ENCODE measurements around the gene LEMD2. TPM values are rescaled to one million over a fixed set of nuclear protein-coding genes. Genes with fewer than 3 reads are reported as not detected.

Gene LEMD2
- total RNA-seq, 4 donors from 2014 or later: 37.7 to 47.2 (median 42.3) TPM

DNA sequence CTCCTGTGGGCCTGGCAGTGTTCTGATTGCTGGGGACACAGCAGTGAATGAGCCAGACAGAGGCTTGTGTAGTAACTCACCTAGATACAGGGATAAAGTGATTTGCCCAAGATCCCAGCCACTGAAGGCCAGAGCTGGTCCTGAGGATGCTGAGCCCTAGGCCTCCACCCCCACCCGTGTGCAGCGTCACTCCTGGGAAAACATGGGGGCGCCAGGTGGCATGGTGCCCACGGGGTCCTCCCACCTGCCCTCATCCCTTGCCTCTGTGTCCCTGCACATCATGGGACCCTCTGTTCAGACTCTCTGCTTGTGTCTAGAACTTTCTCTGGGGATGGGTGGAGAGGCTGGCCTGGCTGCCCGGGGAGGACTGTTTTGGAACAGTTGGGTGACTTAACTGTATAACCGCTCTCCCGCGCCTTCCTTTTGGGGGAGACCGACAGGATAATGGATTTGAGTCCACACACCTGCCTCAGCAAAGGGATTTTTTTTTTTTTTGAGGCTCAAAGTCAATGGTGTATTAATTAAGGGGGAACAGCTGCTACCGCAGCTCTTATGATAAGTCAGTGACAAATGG is 19.6 kb downstream of the LEMD2 start:
- peak overlapping the region; percentile 0 to 89 (median 76) for H3K27ac ChIP-seq
- H3K9me3 ChIP-seq: no peaks in the 10 kb centered on the region
- TF ChIP-seq, protein P1, sequence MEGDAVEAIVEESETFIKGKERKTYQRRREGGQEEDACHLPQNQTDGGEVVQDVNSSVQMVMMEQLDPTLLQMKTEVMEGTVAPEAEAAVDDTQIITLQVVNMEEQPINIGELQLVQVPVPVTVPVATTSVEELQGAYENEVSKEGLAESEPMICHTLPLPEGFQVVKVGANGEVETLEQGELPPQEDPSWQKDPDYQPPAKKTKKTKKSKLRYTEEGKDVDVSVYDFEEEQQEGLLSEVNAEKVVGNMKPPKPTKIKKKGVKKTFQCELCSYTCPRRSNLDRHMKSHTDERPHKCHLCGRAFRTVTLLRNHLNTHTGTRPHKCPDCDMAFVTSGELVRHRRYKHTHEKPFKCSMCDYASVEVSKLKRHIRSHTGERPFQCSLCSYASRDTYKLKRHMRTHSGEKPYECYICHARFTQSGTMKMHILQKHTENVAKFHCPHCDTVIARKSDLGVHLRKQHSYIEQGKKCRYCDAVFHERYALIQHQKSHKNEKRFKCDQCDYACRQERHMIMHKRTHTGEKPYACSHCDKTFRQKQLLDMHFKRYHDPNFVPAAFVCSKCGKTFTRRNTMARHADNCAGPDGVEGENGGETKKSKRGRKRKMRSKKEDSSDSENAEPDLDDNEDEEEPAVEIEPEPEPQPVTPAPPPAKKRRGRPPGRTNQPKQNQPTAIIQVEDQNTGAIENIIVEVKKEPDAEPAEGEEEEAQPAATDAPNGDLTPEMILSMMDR (IDR thresholded peaks at IDR 0.05): no peak
- no peak for TF ChIP-seq POLR2A (IDR thresholded peaks at IDR 0.05)
- no peak overlapping the region for H3K4me3 ChIP-seq
- peaks cover 0 to 25% (median 16%) of the 10 kb centered on the region in 3 donors for H3K36me3 ChIP-seq
- 70 to 72% methylated on average over 4 to 9 of the region's 10 CpGs for WGBS, 2 donors
- H3K27me3 ChIP-seq: no peaks in the 10 kb centered on the region
- peaks cover 19 to 56% (median 36%) of the 10 kb centered on the region in 3 donors for H3K4me1 ChIP-seq
- DNase-seq: no peak
- intact Hi-C loops (cut with DNase I): loop anchor here (10.0 kb wide), 1 partner anchor 385 kb away; no protein-coding TSS in a partner anchor

DNA sequence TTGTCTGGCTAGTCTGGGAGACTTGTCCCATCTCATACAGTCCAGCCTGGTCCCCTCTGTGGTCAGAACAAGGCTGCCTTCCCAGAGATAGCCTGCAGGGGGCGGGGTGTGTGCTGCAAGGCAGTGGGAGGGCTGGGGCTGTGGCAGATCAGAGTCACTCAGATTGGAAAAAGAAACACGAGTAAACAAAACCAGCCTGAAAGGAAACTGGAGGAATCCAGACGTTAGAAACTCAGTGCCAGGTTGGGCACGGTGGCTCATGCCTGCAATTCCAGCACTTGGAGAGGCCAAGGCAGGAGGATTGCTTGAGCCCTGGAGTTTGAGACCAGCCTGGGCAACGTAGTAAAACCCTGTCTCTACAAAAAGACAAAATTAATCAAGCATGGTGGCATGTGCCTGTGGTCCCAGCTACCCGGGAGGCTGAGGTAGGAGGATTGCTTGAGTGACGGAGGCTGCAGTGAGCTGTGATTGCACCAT is 20.2 kb downstream of the LEMD2 start:
- Histone ChIP-seq H3K4me3 (no peak overlapping the region), H3K27ac (peak overlapping the region in 2 of 4 donors; percentile 41 to 83), H3K36me3 (peaks cover 0 to 19% (median 12%) of the 10 kb centered on the region in 3 donors), H3K9me3 (no peaks in the 10 kb centered on the region), H3K27me3 (no peaks in the 10 kb centered on the region), H3K4me1 (peaks cover 19 to 52% (median 36%) of the 10 kb centered on the region in 3 donors)
- 25 to 35% methylated on average over 6 to 7 of the region's 7 CpGs for WGBS, 2 donors
- TF ChIP-seq, protein P1 (IDR thresholded peaks at IDR 0.05): peak; percentile 49 to 85 (median 80)
- TF ChIP-seq POLR2A (IDR thresholded peaks at IDR 0.05): no peak
- intact Hi-C loops (cut with DNase I): loop anchor here (10.0 kb wide), 1 partner anchor 386 kb away; no protein-coding TSS in a partner anchor
- no peak for DNase-seq

DNA sequence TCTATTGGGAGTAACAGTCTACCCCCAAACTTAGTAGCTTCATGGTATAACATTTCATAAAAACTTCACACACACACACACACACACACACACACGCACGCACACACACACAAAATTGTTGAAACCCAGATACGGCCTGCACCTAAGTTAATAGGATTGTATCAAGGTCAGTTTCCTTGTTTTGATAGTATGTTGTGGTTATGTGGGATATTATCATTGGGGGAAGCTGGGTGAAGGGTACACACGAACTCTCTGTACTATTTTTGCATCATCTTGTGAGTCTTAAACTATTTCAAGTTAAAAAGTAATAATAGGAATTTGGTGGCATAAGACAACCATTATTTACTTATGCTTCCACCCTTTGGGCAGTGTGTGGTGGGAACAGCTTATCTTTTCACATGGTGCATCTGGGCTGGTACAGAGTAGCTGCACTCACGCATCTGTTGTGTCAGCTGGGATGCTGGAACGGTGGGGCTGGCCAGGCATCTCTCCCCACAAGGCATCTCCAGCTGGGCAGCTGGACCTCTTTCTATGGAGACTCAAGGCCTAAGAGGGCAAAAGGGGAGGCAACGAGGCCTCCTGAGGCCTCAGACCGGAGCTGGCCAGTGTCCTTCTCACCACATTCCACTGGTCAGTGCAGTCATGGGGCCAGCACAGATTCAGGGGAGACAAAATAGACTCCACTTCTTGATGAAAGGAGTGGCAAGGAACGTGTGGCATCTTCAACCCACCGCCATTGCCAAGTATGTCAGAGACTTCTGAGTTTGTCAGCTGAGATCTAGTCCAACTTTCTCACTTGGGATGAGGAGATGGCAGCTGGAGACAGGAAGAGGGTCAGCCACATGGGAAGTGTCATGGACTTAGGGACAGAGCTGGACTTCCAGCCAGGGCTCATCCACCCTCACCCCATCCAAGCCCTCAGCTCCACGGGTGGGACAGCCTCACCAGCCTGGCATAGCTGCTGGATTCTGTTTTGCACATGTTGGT is 21.7 kb downstream of the LEMD2 start:
- peaks cover 0 to 4% (median 2%) of the 10 kb centered on the region in 3 donors for H3K36me3 ChIP-seq
- DNase-seq: no peak
- no peak overlapping the region for H3K4me3 ChIP-seq
- intact Hi-C loops (cut with DNase I): loop anchor here (10.0 kb wide), 1 partner anchor 388 kb away; no protein-coding TSS in a partner anchor
- no peak overlapping the region for H3K27ac ChIP-seq
- TF ChIP-seq, protein P1 (IDR thresholded peaks at IDR 0.05): no peak
- no peak for TF ChIP-seq POLR2A (IDR thresholded peaks at IDR 0.05)
- WGBS, 2 donors: 61 to 74% methylated on average over 9 to 11 of the region's 11 CpGs
- H3K4me1 ChIP-seq: peaks cover 18 to 39% (median 24%) of the 10 kb centered on the region in 3 donors
- no peaks in the 10 kb centered on the region for H3K27me3 ChIP-seq
- no peaks in the 10 kb centered on the region for H3K9me3 ChIP-seq

DNA sequence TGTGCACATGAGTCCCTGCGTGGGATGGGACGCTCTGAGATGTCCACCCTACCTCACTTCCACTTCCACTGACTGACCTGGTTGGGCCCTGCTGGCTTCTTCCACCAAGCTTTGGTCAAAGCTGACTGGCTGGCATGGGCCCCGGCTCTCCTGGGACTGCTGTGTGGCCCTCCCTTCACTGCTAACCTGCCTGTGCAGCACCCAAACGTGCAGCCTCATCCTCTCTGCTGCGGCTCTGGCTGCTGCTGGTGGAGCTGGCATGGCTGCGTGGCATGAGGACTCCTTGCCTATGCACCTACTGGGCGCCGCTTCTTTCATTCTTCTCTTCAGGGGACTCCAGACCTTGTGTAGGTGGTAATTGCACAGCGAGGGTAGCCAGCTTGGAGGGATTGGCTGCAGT is 23.6 kb downstream of the LEMD2 start:
- intact Hi-C loops (cut with DNase I): loop anchor here (10.0 kb wide), 1 partner anchor 389 kb away; no protein-coding TSS in a partner anchor
- no peak overlapping the region for H3K4me3 ChIP-seq
- no peaks in the 10 kb centered on the region for H3K36me3 ChIP-seq
- H3K27me3 ChIP-seq: no peaks in the 10 kb centered on the region
- peaks cover 6 to 35% (median 12%) of the 10 kb centered on the region in 3 donors for H3K4me1 ChIP-seq
- no peak for DNase-seq
- TF ChIP-seq, protein P1 (IDR thresholded peaks at IDR 0.05): no peak
- no peak for TF ChIP-seq POLR2A (IDR thresholded peaks at IDR 0.05)
- H3K9me3 ChIP-seq: no peaks in the 10 kb centered on the region
- WGBS, 2 donors: 68 to 85% methylated on average over 4 to 8 of the region's 9 CpGs
- no peak overlapping the region for H3K27ac ChIP-seq

Data from esophagus squamous epithelium (tissue), 5 donors.